HepG2 (cell line): ENCODE measurements around the gene WFDC10A. TPM values are rescaled to one million over a fixed set of nuclear protein-coding genes. Genes with fewer than 3 reads are reported as not detected.

Experiments used
- ATAC-seq: fragments of 200-7000 bp; cut with Tn5 transposase; 3 replicates; pipeline ENCODE4 v1.9.1; 2020; ENCODE audit warnings: mild to moderate bottlenecking, moderate library complexity
- BruUV-seq: library from RNA; stranded (reverse); fragments of 400-500 nt; replicated peaks from 2 replicates; lab custom pipeline; 2021; lab: Mats Ljungman, UMichigan
- CTCF ChIA-PET: fragments of 300-600 bp; formaldehyde crosslinking; extraction: SDS; loops from one replicate; lab custom pipeline; 2021; ENCODE audit warnings: low total read pairs, inconsistent platforms, low intra/inter-chr PET ratio; lab: Yijun Ruan, JAX
- POLR2A ChIA-PET: fragments of 350-600 bp; sonication (Branson Sonifier 250); formaldehyde crosslinking; loops from one replicate; lab custom pipeline; 2020; ENCODE audit warnings: antibody characterized with exemption, inconsistent platforms; lab: Yijun Ruan, JAX
- DNase-seq: peaks from one replicate; pipeline ENCODE4 v3.0.0-alpha.2; 2015; ENCODE audit warnings: low spot score
- FAIRE-seq: peaks from 3 replicates; lab custom pipeline; 2011; peaks lifted over from hg19 to GRCh38; lab: Jason Lieb, UNC
- H2AFZ ChIP-seq: one replicate; pipeline ENCODE4 v1.6.1; 2011; ENCODE audit warnings: low read length, inconsistent platforms
- H3K27ac ChIP-seq: fragments of 300-600 bp; 3 replicates; pipeline ENCODE4 v1.8.0; 2011; ENCODE audit warnings: mixed run types, mild to moderate bottlenecking, mixed read lengths, low read length, inconsistent platforms; ENCODE audit not compliant: insufficient read depth; ENCODE audit errors: extremely low read length
- H3K27me3 ChIP-seq, 2 experiments: fragments of 200-600 bp in 1 of 2; 2 replicates in 1 of 2; 3 replicates in 1 of 2; pipeline versions ENCODE4 v1.6.0 to v1.8.0; 2011; ENCODE audit warnings: low read length in 2 of 2, mild to moderate bottlenecking in 2 of 2, moderate library complexity in 2 of 2, inconsistent platforms in 1 of 2; ENCODE audit not compliant: insufficient read depth in 2 of 2, control insufficient read depth in 1 of 2
- H3K36me3 ChIP-seq, 2 experiments: fragments of 200-600 bp in 1 of 2; replicated peaks in 1 of 2; 2 replicates in 1 of 2; 3 replicates in 1 of 2; pipeline versions ENCODE4 v1.5.1 to v1.8.0; 2011; ENCODE audit warnings: low read length in 2 of 2, inconsistent platforms in 1 of 2; ENCODE audit not compliant: insufficient read depth in 2 of 2, control insufficient read depth in 1 of 2
- H3K4me1 ChIP-seq: 2 replicates; pipeline ENCODE4 v1.5.1; 2012; ENCODE audit warnings: low read length, inconsistent platforms; ENCODE audit not compliant: insufficient read depth
- H3K4me2 ChIP-seq: 2 replicates; pipeline ENCODE4 v1.6.0; 2011; ENCODE audit warnings: low read depth, low read length, inconsistent platforms
- H3K4me3 ChIP-seq, 3 experiments: fragments of 200-600 bp in 1 of 3; sonication (generic), shearing (Covaris generic) in 1 of 3; replicated peaks in 1 of 3; 2 replicates each; pipeline ENCODE4 v1.5.1; 2011 to 2016; ENCODE audit warnings: low read length in 3 of 3, inconsistent platforms in 2 of 3, low read depth in 2 of 3, mild to moderate bottlenecking in 2 of 3, control low read depth in 1 of 3, mixed read lengths in 1 of 3; ENCODE audit not compliant: insufficient read depth in 1 of 3
- H3K79me2 ChIP-seq: one replicate; pipeline ENCODE4 v1.6.1; 2011; ENCODE audit warnings: low read length, inconsistent platforms; ENCODE audit not compliant: insufficient read depth
- H3K9ac ChIP-seq: 2 replicates; pipeline ENCODE4 v1.6.0; 2011; ENCODE audit warnings: mild to moderate bottlenecking, low read depth, low read length, inconsistent platforms; ENCODE audit not compliant: insufficient read depth
- H3K9me3 ChIP-seq: 2 replicates; pipeline ENCODE4 v1.5.1; 2012; ENCODE audit warnings: mild to moderate bottlenecking, low read length
- H4K20me1 ChIP-seq: 2 replicates; pipeline ENCODE4 v1.6.0; 2011; ENCODE audit warnings: inconsistent platforms, mild to moderate bottlenecking, low read length, moderate library complexity; ENCODE audit not compliant: insufficient read depth
- AHDC1 ChIP-seq: sonication (generic); formaldehyde crosslinking; IDR thresholded peaks from 2 replicates; pipeline ENCODE4 v1.5.1; 2020; ENCODE audit warnings: mild to moderate bottlenecking, missing genetic modification reagents, borderline replicate concordance
- TSC22D2 ChIP-seq: sonication (generic); formaldehyde crosslinking; IDR thresholded peaks from 2 replicates; pipeline ENCODE4 v1.5.1; 2020; ENCODE audit warnings: missing genetic modification reagents, mild to moderate bottlenecking, borderline replicate concordance
- ZNF792 ChIP-seq: IDR thresholded peaks from 2 replicates; pipeline ENCODE4 v1.6.1; 2016
- in situ Hi-C: cut with HindIII; loops from 2 replicates; pipeline ENCODE4 v1.10.0; 2017; ENCODE audit warnings: low pct_unique_long_range_greater_than_20kb; ENCODE audit not compliant: extremely low pct_ligation_motif_present
- intact Hi-C: fragments of 100-400 bp; cut with micrococcal nuclease; formaldehyde crosslinking; loops from one replicate; pipeline ENCODE4 v1.10.0; 2022; ENCODE audit not compliant: unreplicated experiment
- polyA plus RNA-seq, 8 experiments: library from polyadenylated mRNA; depleted of rRNA in 3 of 8; stranded (reverse) in 7 of 8; unstranded in 1 of 8; fragments of >200 nt; fragmentation: Illumina TruSeq in 4 of 8; extraction: Trizol in 4 of 8; gene quantifications; 2 replicates each; pipeline versions ENCODE4 v1.2.1 to v1.2.3, GENCODE V29; 2011 to 2016; ENCODE audit warnings: low read depth in 4 of 8, missing spikeins in 1 of 8, mixed read lengths in 1 of 8; ENCODE audit not compliant: insufficient read depth in 1 of 8
- total RNA-seq, 5 experiments: library from RNA; depleted of rRNA; stranded (reverse); fragments of >200 nt; fragmentation: Illumina TruSeq; extraction: Trizol; gene quantifications; 2 replicates each; pipeline ENCODE4 v1.2.3, GENCODE V29; 2016; ENCODE audit warnings: low read depth in 1 of 5
- TF ChIP-seq, protein P1 (sequence below): sonication (generic); formaldehyde crosslinking; IDR thresholded peaks from 2 replicates; pipeline ENCODE4 v1.8.1; 2022; ENCODE audit warnings: mild to moderate bottlenecking, missing genetic modification reagents

Gene WFDC10A
- total and polyA plus RNA-seq, 2 of the 13 experiments (the other 11 are each of a cell fraction or from before 2014, with no cell fraction given) = not detected

DNA sequence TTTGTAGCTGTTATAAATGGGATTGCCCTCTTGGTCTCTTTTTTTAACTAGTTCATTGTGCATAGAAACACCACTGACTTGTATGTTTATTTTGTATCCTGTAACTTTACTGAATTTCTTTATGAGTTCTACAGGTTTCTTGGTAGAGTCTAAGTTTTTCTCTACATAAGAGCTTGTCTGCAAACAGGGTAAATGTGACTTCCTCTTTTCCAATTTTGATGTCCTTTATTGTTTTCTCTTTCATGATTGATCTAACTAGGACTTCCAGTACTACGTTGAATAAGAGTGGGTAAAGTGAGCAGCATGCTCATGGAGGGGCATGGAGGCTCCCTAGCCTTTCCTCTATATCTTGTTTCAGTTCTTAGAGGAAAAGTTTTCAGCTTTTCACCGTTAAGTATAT, 3.0 kb upstream of the WFDC10A start (continued):
- TF ChIP-seq, protein P1, sequence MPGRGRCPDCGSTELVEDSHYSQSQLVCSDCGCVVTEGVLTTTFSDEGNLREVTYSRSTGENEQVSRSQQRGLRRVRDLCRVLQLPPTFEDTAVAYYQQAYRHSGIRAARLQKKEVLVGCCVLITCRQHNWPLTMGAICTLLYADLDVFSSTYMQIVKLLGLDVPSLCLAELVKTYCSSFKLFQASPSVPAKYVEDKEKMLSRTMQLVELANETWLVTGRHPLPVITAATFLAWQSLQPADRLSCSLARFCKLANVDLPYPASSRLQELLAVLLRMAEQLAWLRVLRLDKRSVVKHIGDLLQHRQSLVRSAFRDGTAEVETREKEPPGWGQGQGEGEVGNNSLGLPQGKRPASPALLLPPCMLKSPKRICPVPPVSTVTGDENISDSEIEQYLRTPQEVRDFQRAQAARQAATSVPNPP (CRISPR knock-in tag) = no peak
- TF ChIP-seq TSC22D2 = no peak

DNA sequence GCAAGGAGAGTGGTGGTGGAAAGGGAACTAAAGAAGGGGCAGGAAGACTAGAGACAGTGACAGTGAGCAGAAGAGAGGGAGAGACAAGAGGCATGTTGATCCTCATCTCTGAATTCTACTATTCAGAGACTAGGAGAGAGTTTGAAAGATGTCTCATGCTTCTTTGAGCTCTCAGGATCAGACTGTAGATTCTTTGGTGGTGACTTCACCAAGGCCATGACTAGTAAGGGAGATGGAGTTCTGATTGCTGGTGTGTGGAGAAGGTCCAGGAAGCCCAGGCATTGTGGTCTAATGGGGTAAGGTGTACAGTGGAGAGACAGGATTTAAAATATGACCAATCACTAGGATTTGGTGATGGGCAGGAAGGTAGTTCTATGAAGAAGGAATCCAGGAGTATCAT, 832 bp downstream of the WFDC10A start:
- Histone ChIP-seq H3K4me1 (no peaks in the 10 kb centered on the region), H4K20me1 (no peaks in the 10 kb centered on the region), H3K9me3 (no peaks in the 10 kb centered on the region), H3K4me3 (no peak overlapping the region), H3K9ac (no peak overlapping the region), H3K27ac (no peak overlapping the region), H2AFZ (no peak overlapping the region), H3K27me3 (no peaks in the 10 kb centered on the region; a peak in 1 of 5 replicates)
- in situ Hi-C loops = no loop called here
- DNase-seq (no peak), FAIRE-seq (no peak)
- POLR2A ChIA-PET = no interaction called here
- no TSS peak for BruUV-seq
- TF ChIP-seq AHDC1 (CRISPR knock-in tag) = no peak
- no peak for TF ChIP-seq ZNF792 (CRISPR knock-in tag)
- TF ChIP-seq, all 625 proteins: peak for 0
- CTCF ChIA-PET = no interaction called here
- intact Hi-C loops = no loop called here
- Histone ChIP-seq H3K79me2 (no peaks in the 10 kb centered on the region), H3K36me3 (no peaks in the 10 kb centered on the region), H3K4me2 (no peak overlapping the region)
- ATAC-seq = no peak
